ENCODE measurements around the gene ACOT7.

ACOT7 gene

DNA sequence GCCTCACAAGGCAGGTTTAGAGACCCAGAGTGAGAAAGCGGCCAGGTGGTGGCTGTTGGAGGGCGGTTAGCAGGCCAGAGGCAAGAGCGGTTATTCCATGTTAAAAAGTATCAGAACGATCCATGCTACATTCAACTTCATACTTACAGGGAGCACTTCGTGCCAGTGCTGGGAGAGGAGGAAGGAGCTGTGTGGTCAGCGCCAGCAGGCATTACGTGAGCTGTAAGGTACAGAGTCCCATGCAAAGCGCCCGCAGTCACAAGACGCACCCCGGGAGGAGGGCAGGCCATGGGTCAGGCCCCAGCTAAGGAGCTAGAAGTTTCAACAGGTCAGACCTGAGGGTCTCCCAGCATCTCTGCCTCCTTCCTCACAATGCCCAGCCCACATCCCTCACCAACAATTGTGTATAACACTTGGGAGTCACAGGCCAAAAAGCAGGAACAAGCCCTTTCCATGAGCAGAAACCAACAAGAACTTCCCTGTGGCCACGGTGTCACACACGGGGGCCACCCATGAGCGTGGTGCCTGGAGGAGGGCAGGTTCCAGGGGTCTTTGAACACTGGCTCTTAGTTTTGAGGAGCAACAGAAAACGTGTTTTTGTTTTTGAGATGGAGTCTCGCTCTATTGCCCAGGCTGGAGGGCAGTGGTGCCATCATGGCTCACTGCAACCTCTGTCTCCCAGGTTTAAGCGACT is 110.8 kb downstream of the ACOT7 start:
- TF ChIP-seq, protein P1, sequence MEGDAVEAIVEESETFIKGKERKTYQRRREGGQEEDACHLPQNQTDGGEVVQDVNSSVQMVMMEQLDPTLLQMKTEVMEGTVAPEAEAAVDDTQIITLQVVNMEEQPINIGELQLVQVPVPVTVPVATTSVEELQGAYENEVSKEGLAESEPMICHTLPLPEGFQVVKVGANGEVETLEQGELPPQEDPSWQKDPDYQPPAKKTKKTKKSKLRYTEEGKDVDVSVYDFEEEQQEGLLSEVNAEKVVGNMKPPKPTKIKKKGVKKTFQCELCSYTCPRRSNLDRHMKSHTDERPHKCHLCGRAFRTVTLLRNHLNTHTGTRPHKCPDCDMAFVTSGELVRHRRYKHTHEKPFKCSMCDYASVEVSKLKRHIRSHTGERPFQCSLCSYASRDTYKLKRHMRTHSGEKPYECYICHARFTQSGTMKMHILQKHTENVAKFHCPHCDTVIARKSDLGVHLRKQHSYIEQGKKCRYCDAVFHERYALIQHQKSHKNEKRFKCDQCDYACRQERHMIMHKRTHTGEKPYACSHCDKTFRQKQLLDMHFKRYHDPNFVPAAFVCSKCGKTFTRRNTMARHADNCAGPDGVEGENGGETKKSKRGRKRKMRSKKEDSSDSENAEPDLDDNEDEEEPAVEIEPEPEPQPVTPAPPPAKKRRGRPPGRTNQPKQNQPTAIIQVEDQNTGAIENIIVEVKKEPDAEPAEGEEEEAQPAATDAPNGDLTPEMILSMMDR (IDR thresholded peaks at IDR 0.05; ENCODE audit: low read depth, low read length): no peak
- DNase-seq (ENCODE audit: low read depth, low spot score): no peak
- no peak overlapping the region for H3K4me3 ChIP-seq (ENCODE audit: low read depth, low read length)
- in situ Hi-C loops (cut with HindIII; ENCODE audit: low sequenced_read_pairs): no loop called here

DNA sequence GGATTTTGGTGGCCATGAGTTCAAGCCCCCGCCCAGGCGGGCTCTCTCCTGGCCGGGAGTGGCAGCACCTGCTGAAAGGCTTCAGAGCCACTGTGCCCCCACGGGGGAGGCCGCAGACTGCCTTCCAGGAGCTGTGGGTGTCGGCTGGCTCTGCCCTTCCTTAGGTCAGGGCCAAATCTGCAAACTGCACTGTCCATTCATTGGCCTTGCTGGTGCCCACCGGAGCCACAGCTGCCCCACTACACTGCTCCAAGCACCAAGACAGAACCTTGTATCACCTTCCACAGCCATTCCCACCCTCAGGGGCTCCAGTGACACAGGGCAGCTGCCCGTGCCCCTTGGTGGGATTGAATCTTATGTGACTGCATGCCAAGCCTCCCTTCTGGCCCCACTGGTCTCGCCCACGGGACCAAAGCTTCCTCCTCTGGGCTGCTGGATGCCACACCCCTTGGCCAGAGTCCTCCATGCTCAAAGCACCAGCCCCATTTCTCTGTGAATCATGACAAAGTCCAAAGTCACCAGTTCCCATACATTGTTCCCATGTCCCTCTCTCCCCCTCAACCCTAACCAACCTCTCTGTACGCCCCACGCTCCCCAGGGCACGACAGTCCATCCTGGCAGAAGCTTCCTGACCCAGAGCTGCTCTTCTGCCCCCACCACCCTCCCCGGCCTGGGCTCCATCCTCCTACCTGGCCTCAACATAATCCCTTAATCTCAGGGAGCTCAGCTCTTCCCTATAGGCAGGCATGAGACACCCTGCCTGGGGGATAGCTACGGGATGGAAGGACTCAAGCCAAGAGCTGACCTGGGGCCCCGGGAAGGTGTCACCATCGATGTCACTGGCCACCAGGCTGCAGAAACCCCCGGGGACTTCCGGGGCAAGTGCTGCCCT is 111.8 kb downstream of the ACOT7 start:
- in situ Hi-C loops (cut with HindIII; ENCODE audit: low sequenced_read_pairs): no loop called here
- DNase-seq (ENCODE audit: low read depth, low spot score): no peak

DNA sequence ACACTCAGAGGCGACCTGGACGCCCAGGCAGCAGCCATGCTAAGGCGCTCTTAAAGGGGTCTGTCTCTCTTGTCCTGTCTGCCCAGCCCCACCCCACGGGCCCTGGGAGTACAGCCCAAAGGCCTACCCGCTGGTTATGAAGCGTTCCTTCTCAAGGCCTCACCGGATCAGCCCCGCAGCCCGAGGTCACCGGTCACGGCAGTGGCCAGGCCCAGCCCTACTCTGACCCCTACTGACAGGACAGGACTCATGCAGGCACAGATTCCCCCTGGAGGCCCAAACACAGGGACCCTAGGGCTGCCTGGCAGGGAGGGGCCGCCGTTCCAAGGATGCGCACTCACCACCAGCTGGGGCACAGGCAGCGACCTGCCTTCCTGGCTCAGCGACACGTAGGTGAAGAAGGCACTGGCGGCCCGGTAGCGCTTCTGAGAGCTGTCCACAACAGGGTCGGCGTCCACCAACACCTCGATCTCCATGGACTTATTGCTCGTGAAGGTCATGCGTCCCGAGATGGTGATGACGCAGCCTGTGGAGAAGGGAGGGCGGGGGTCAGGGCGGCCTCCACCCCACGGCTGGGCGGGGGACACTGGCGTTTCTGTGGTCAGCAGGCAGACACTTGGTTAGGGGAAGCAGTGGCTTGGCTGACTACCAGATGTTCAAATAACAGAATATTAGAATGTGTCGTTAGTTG is 112.7 kb downstream of the ACOT7 start:
- TF ChIP-seq, protein P1 (IDR thresholded peaks at IDR 0.05; ENCODE audit: low read depth, low read length): peak; percentile 49
- no peak overlapping the region for H3K4me3 ChIP-seq (ENCODE audit: low read depth, low read length)
- DNase-seq (ENCODE audit: low read depth, low spot score): no peak
- in situ Hi-C loops (cut with HindIII; ENCODE audit: low sequenced_read_pairs): no loop called here

More for the DNA sequence above, 111.8 kb downstream of the ACOT7 start:
- TF ChIP-seq, protein P1 (IDR thresholded peaks at IDR 0.05; ENCODE audit: low read depth, low read length): no peak
- no peak overlapping the region for H3K4me3 ChIP-seq (ENCODE audit: low read depth, low read length)

DNA sequence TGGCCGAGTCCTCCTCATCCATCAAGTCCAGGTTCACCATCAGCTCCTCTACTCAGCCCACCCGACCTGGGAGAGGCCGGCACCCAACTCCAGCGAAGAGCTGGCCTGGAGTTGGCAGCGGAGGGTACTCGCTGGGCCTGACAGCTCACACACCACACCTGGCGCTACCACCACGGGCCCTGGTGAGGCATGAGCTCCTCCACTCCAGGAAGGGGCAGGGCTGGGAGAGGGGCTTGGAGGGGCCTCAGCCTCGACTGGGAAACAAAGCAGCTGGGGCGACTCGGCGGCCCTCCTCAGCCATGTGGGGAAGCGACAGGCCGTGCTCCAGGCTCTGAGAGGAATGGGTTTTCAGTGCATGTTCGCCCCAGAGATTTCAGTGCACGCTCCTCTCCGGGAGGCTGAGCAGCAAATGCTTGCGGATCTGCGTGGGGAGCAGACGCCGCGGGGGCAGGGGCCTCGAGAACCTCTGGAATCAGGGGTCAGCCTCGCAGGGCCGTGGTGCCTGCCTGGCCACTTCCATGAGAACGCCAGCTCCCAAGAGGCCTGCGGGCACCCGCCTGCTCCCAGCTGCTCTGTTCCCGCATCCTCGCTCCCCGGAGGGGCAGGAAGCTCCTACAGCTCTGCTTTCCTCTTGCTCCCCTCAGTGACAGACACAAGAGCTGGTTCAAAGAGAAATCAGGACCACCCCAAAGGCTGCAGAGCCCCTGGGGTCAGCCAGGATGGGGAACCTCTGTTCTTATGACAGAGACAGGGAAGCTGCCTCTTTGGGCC is 113.8 kb downstream of the ACOT7 start:
- TF ChIP-seq, protein P1 (IDR thresholded peaks at IDR 0.05; ENCODE audit: low read depth, low read length): no peak
- in situ Hi-C loops (cut with HindIII; ENCODE audit: low sequenced_read_pairs): no loop called here
- H3K4me3 ChIP-seq (ENCODE audit: low read depth, low read length): no peak overlapping the region
- no peak for DNase-seq (ENCODE audit: low read depth, low spot score)

DNA sequence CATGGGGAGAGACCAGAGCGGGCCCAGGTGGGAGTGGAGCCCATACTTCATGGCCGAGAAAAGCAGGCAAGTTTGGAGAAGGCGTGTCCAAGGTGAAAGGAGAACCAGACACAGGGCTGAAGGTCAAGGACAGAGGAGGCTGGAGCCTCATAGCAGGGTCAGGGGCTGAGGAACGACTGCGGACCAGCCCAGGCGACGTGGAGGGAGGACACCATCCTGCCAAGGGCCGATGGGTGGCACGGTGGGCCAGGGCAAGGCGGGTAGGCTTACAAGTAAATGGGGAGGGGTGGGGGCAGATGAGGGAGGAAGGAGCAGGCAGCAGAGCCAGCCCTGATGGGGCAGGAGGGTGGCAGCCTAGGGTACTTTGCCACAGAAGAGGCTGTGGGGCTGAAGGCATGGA is 114.5 kb downstream of the ACOT7 start:
- H3K4me3 ChIP-seq (ENCODE audit: low read depth, low read length): no peak overlapping the region
- TF ChIP-seq, protein P1 (IDR thresholded peaks at IDR 0.05; ENCODE audit: low read depth, low read length): no peak
- in situ Hi-C loops (cut with HindIII; ENCODE audit: low sequenced_read_pairs): no loop called here
- no peak for DNase-seq (ENCODE audit: low read depth, low spot score)

DNA sequence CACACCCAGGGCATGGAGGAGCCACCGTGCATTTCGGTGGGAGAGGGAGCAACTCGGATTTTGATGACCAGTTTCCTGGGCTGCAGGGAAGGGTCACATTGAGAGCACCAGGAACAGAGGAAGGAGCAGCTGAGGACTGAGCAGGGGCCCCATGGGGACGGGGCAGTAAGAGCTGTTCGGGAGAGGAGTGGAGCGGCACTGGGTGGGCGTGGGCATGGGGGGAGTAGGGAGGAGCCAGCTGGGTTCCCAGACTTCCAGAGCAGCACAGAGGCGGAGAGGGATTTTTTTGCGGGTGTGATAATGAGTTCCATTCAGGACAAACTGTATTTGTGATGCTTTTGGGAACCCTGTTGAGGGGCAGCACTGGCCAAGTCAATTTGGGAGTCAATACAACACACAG is 115.3 kb downstream of the ACOT7 start:
- DNase-seq (ENCODE audit: low read depth, low spot score): no peak
- TF ChIP-seq, protein P1 (IDR thresholded peaks at IDR 0.05; ENCODE audit: low read depth, low read length): no peak
- no peak overlapping the region for H3K4me3 ChIP-seq (ENCODE audit: low read depth, low read length)
- in situ Hi-C loops (cut with HindIII; ENCODE audit: low sequenced_read_pairs): no loop called here

All from astrocyte of the spinal cord (primary cell).